HG02981 (cell line): ENCODE results near the gene TAF4.

ENCODE experiments used
- ATAC-seq: cut with Tn5 transposase; IDR thresholded peaks from one replicate; pipeline ENCODE4 v1.9.1; 2021; ENCODE audit warnings: mild to moderate bottlenecking, moderate library complexity; ENCODE audit not compliant: unreplicated experiment

Gene TAF4

DNA sequence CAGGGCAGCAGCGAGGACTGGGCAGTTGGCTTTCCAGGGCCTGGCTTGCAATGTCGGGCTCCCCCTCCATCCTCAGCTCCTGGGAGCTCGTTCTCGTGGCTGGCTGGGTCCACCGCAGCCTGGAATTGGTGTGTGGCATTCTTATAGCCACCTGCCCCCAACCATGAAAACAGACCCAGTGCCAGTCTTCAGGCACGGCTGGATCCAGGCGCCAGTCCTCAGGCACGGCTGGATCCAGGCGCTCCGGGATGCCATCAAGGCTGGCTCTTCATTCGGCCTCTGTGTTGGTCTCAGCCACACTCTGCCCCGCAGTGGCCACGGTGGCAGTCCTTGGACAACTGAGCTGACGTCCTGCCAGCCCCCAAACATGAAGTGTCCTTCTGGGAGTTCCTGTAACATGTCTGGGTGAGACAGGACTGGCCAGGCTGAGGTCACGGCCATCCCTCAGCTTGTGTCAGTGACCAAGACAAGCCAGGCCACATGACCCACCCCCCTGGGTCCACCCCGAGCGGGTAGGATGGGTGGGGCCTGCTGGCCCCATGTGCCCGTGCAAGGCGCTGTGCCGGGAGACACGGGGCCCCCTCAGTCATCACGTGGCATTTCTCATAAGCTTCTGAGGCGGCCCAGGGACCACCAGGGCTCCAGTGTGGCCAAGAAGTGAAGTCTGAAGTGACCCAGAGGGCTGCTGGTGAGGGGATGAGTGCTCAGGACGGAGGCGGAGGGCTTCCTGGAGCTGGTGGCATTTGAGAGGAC, 99.0 kb downstream of the TAF4 start:
- ATAC-seq = no peak

GRCh38 chr20:61965606-61966491, 99.8 kb downstream of the TAF4 start:
- ATAC-seq = no peak

- ATAC-seq = no peak
Measured at GRCh38 chr20:61964675-61965605, 100.7 kb downstream of the TAF4 start.

GRCh38 chr20:61963885-61964674, 101.6 kb downstream of the TAF4 start:
- no peak for ATAC-seq

- no peak for ATAC-seq
Measured at GRCh38 chr20:61963149-61963548, 102.5 kb downstream of the TAF4 start.

- ATAC-seq = no peak
Measured at GRCh38 chr20:61960836-61961235, 104.8 kb downstream of the TAF4 start.

DNA sequence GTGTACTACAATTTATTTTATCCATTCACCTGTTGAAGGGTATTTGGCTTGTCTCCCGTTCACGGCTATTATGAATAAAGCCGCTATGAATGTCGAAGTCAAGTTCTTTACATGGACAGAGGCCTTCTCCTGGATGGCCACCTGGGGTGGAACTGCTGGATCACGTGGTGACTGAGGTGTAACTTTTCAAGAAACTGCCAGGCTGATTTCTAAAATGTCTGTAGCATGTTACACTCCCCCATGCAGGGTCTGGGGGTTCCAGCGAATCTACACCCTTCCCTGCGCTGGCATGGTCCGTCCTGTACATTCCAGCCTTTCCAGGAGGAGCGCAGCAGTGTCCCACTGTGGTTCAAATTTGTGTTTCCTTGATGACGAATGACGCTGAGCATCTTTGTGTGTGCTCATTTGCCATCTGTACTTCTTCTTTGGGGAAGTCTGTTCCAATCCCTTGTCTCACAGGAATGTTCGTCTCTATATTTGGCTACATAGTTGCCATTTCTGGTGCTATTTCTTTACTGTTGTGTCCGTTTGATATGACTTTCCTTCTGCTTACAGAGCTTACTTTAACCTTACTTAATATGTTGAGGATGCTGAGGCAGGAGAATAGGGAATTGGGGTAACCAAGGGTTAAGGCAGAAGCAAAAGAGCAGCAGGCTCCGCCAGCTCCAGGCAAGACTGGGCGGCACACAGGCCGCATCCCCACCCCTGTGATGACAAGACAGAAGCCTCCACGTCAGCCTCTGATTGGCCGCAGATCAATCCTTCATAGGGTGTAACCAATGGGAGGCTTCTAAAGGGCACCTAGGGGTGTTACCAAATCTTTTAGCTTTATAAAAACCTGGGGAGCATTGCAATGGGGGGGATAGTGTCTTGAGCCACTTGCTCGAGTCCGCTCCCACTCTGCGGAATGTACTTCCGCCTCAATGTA, 106.6 kb downstream of the TAF4 start:
- no peak for ATAC-seq

DNA sequence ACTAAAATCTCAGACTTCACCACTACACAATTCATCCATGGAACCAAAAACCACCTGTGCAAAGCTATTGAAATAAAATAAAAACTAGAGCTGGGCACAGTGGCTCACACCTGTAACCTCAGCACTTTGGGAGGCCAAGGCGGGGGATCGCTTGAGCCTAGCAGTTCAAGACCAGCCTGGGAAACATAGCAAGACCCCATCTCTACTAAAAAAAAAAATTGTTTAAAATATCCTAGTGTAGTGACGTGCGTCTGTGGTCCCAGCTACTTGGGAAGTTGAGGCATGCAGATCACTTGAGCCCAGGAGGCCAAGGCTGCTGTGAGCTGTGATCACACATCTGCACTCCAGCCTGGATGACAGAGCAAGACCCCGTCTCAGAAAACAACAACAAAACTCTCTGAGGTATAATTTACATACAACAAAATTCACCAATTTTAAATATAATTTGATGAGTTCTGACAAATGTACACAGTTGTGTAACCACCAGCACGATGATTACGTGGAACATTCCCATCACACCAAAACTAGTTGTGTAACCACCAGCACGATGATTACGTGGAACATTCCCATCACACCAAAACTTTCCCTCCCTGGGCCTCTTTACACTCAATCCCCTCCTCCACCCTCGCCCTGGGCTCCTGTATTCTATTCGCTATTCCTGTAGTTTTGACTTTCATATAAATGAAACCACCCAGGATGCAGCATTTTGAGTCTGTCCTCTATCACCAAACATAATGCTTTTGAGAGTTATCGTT, 107.5 kb downstream of the TAF4 start:
- no peak for ATAC-seq

DNA sequence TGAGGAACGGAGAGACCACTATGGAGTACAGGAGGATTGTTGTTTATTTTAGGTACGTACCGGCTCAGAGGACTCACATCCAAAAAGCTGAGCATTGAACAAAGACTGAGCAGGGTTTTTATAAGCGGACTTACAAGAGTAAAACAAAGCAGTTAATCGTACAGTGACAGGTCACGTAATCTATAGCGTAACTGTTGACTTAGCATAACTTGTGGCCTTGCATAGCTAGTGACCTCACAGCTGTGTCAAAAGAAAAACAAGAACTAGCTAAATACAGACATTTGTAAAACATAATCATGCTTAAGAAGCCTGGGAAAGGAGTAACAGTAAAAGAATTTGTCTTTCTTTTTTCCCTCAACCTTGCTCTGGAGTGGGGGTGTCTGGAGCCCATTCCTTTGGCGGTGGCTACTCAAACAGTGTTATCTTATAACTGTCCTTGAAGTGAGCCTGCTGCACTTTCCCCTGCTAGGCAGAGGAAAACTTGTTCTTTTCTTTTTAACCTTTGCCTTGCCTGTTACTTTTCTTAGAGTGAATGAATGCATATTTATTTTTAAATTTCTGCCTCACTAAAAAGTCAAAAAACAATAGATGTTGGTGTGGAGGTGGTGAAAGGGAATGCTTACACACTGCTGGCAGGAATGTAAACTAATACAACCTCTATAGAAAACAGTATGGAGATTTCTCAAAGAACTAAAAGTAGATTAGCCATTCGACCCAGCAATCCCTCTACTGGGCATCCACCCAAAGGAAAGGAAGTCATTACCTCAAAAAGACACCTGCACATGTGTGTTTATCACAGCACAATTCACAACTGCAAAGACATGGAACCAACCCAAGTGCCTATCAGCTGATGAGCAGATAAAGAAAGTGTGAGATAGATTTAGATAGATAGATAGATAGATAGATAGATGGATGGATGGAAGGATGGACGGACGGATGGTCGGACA, 109.0 kb downstream of the TAF4 start:
- no peak for ATAC-seq

GRCh38 chr20:61955668-61956395, 109.8 kb downstream of the TAF4 start:
- no peak for ATAC-seq

GRCh38 chr20:61954276-61955021, 111.2 kb downstream of the TAF4 start:
- no peak for ATAC-seq

DNA sequence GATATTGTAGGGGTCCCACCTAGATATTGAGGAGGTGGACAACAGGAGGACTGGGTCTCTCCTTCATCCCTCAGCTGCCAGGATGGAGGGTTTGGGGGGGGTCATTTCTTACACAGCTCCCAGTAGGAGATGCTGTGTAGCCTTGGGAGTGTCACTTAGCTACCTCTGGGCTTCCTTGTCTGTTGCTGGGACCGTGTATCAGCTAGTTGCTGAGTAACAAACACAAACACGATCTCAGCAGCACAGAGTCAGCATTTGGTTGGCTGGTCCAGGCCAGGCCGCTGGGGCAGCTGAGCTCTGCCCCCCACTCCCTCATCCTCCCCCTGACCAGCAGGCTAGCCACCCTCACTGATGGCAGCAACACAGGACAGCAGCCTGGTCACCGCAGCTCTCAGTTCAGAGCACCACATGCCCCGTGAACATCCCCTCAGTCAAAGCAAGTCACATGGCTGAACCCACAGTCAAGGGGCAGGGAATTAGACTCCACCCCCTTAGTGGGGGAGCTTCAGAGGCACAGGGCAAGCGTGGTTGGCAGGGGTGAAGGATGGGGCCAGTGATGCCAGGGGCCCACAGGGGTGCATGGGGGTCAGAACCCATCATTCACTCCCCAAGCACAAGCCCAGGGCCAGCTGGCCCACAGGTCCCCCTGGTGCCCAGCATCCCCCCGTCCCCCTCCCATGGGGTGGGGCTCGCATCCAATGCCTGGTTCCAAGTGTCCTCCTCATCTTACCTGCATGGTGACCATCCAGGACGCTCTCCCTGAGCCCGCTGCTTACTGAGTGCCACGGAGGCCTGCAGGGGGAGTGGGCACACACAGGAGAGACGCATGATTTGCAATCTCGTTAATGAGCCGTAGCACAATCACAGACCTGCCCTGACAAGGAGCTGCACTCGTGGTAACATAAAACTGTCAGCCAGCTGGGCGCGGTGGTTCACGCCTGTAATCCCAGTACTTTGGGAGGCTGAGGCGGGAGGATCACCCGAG, 112.4 kb downstream of the TAF4 start:
- ATAC-seq = no peak

- no peak for ATAC-seq
Measured at GRCh38 chr20:61951695-61952533, 113.8 kb downstream of the TAF4 start.

DNA sequence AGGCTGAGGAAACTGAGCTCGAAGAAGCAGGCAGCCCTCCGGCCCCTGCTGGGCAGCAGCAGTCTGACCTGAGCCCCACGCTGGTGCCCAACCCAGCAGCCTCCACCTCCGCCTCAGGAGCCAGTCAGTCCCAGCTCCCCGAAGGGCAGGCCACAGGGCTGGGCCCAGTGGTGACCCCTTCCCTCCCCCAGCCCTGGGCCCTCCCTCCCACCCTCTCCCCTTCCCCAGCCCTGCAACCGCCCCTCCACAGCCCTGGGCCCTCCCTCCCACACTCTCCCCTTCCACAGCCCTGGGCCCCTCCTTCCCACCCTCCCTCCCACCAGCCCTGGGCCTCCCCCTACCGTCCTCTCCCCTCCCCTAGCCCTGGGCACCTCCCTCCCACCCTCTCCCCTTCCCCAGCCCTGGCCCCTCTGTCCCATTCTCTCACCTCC, 115.0 kb downstream of the TAF4 start:
- no peak for ATAC-seq
